HCT116 (cell line): Measurements from ENCODE around the gene CC2D2B. TPM values are rescaled to one million over a fixed set of nuclear protein-coding genes. Genes with fewer than 3 reads are reported as not detected.
A peak's percentile ranks its signal among the peaks of the same experiment; 100 is the strongest.

Experiments used
- ATAC-seq: fragments of 200-7000 bp; cut with Tn5 transposase; 2 replicates; pipeline ENCODE4 v1.9.1; 2020; ENCODE audit warnings: mild to moderate bottlenecking, moderate library complexity
- BruUV-seq: library from RNA; stranded (reverse); fragments of 400-500 nt; replicated peaks from 2 replicates; lab custom pipeline; 2021; lab: Mats Ljungman, UMichigan
- CTCF ChIA-PET: fragments of 300-600 bp; sonication (Branson Sonifier 250); formaldehyde crosslinking; loops from one replicate; lab custom pipeline; 2021; ENCODE audit warnings: antibody characterized with exemption; lab: Charles Lee
- POLR2A ChIA-PET: fragments of 300-600, 350-600 bp; sonication (Branson Sonifier 250); formaldehyde crosslinking; loops from one replicate; lab custom pipeline; 2021; ENCODE audit warnings: antibody characterized with exemption; lab: Charles Lee
- RAD21 ChIA-PET, 2 experiments: fragments of 300-600 bp; sonication (Branson Sonifier 250); formaldehyde crosslinking; loops; one replicate each; lab custom pipeline; 2023; ENCODE audit warnings: low total read pairs in 2 of 2; ENCODE audit not compliant: uncharacterized antibody in 2 of 2, unreplicated experiment in 2 of 2, low non-redundant PET in 1 of 2; lab: Charles Lee
- DNase-seq: peaks from one replicate; pipeline ENCODE4 v3.0.0-alpha.2; 2010; ENCODE audit warnings: low read depth, low spot score
- H2AFZ ChIP-seq: fragments of 200-600 bp; shearing (Covaris generic), sonication (generic); 2 replicates; pipeline ENCODE4 v1.6.1; 2017; ENCODE audit warnings: low read depth, mixed run types, mixed read lengths, antibody characterized with exemption, low read length; ENCODE audit not compliant: poor library complexity, severe bottlenecking
- H3K27ac ChIP-seq: 2 replicates; pipeline ENCODE4 v1.5.1; 2012; ENCODE audit warnings: low read depth, low read length
- H3K27me3 ChIP-seq: fragments of 200-600 bp; sonication (generic); 2 replicates; pipeline ENCODE4 v1.6.1; 2016; ENCODE audit warnings: mixed run types, low read length, mixed read lengths; ENCODE audit not compliant: insufficient read depth
- H3K36me3 ChIP-seq, 2 experiments: fragments of 200-500 bp in 1 of 2; fragments of 200-600 bp in 1 of 2; sonication (Bioruptor generic) in 1 of 2; sonication (generic) in 1 of 2; 2 replicates each; pipeline versions ENCODE4 v1.5.1 to v1.6.1; 2014 to 2016; ENCODE audit warnings: low read length in 2 of 2, inconsistent platforms in 1 of 2, mixed read lengths in 1 of 2, mixed run types in 1 of 2; ENCODE audit not compliant: insufficient read depth in 2 of 2, control insufficient read depth in 1 of 2
- H3K4me1 ChIP-seq, 2 experiments: fragments of 200-600 bp in 1 of 2; sonication (generic) in 1 of 2; 2 replicates each; pipeline versions ENCODE4 v1.5.1 to v1.6.1; 2012 to 2017; ENCODE audit warnings: low read length in 2 of 2, inconsistent platforms in 1 of 2, mild to moderate bottlenecking in 1 of 2, mixed read lengths in 1 of 2, mixed run types in 1 of 2, moderate library complexity in 1 of 2; ENCODE audit not compliant: insufficient read depth in 2 of 2, control insufficient read depth in 1 of 2
- H3K4me2 ChIP-seq: fragments of 200-600 bp; sonication (generic); 2 replicates; pipeline ENCODE4 v1.6.1; 2017; ENCODE audit warnings: mixed run types, low read length, mixed read lengths
- H3K4me3 ChIP-seq, 2 experiments: fragments of 200-600 bp in 1 of 2; sonication (generic) in 1 of 2; replicated peaks in 1 of 2; 2 replicates each; pipeline ENCODE4 v1.5.1; 2011 to 2016; ENCODE audit warnings: low read length in 2 of 2, control low read depth in 1 of 2, low read depth in 1 of 2, mild to moderate bottlenecking in 1 of 2, mixed read lengths in 1 of 2, mixed run types in 1 of 2
- H3K79me2 ChIP-seq: fragments of 200-600 bp; sonication (generic); 2 replicates; pipeline ENCODE4 v1.6.1; 2017; ENCODE audit warnings: mild to moderate bottlenecking, mixed run types, low read length, moderate library complexity, mixed read lengths; ENCODE audit not compliant: insufficient read depth
- H3K9ac ChIP-seq: fragments of 200-600 bp; sonication (generic); 2 replicates; pipeline ENCODE4 v1.6.1; 2016; ENCODE audit warnings: low read length, mixed read lengths
- H3K9me2 ChIP-seq: fragments of 200-600 bp; sonication (generic), shearing (Covaris generic); 2 replicates; pipeline ENCODE4 v1.6.1; 2017; ENCODE audit warnings: mixed run types, mild to moderate bottlenecking, moderate library complexity; ENCODE audit not compliant: insufficient read depth
- H3K9me3 ChIP-seq, 2 experiments: fragments of 200-500 bp in 1 of 2; fragments of 200-600 bp in 1 of 2; sonication (Bioruptor generic) in 1 of 2; sonication (generic) in 1 of 2; 2 replicates each; pipeline ENCODE4 v1.6.1; 2014 to 2017; ENCODE audit warnings: low read length in 2 of 2, mixed read lengths in 2 of 2, inconsistent platforms in 1 of 2, low read depth in 1 of 2, mild to moderate bottlenecking in 1 of 2, mixed run types in 1 of 2, moderate library complexity in 1 of 2; ENCODE audit not compliant: control insufficient read depth in 1 of 2, insufficient read depth in 1 of 2
- H4K20me1 ChIP-seq: fragments of 200-600 bp; sonication (generic), shearing (Covaris generic); 2 replicates; pipeline ENCODE4 v1.6.1; 2017; ENCODE audit warnings: mixed run types, mild to moderate bottlenecking, moderate library complexity; ENCODE audit not compliant: insufficient read depth
- CBX3 ChIP-seq: IDR thresholded peaks from 2 replicates; pipeline ENCODE4 v1.6.1; 2012; ENCODE audit warnings: low read depth
- CEBPB ChIP-seq: IDR thresholded peaks from 2 replicates; pipeline ENCODE4 v1.6.1; 2012; ENCODE audit warnings: low read depth
- EGR1 ChIP-seq: IDR thresholded peaks from 2 replicates; pipeline ENCODE4 v1.6.1; 2012; ENCODE audit warnings: low read depth
- EZH2 ChIP-seq: fragments of 200-600 bp; sonication (generic); IDR thresholded peaks from 2 replicates; pipeline ENCODE4 v1.6.1; 2017; ENCODE audit warnings: antibody characterized with exemption, mixed run types
- EZH2phosphoT487 ChIP-seq: fragments of 200-600 bp; IDR thresholded peaks from 2 replicates; pipeline ENCODE4 v1.6.1; 2018; ENCODE audit warnings: antibody characterized with exemption, borderline replicate concordance
- JUND ChIP-seq: IDR thresholded peaks from 2 replicates; pipeline ENCODE4 v1.6.1; 2012
- POLR2A ChIP-seq: IDR thresholded peaks from 2 replicates; pipeline ENCODE4 v1.7.0; 2011; ENCODE audit warnings: borderline replicate concordance; ENCODE audit not compliant: insufficient read depth, insufficient read length; ENCODE audit errors: extremely low read depth
- POLR2AphosphoS5 ChIP-seq: IDR thresholded peaks from 2 replicates; pipeline ENCODE4 v1.6.1; 2011; ENCODE audit warnings: mild to moderate bottlenecking, low read depth, low read length, moderate library complexity
- RAD21 ChIP-seq: IDR thresholded peaks from 2 replicates; pipeline ENCODE4 v1.6.1; 2012; ENCODE audit warnings: low read depth, mild to moderate bottlenecking
- SIN3A ChIP-seq: IDR thresholded peaks from 2 replicates; pipeline ENCODE4 v1.6.1; 2012; ENCODE audit warnings: low read depth
- SP1 ChIP-seq: IDR thresholded peaks from 2 replicates; pipeline ENCODE4 v1.6.1; 2012; ENCODE audit warnings: low read depth
- SRF ChIP-seq: IDR thresholded peaks from 2 replicates; pipeline ENCODE4 v1.6.1; 2012; ENCODE audit warnings: low read depth
- TCF7L2 ChIP-seq: IDR thresholded peaks from 2 replicates; pipeline ENCODE4 v1.7.0; 2011; ENCODE audit warnings: borderline replicate concordance, inconsistent platforms; ENCODE audit not compliant: insufficient read depth, insufficient read length; ENCODE audit errors: extremely low read depth
- YY1 ChIP-seq: IDR thresholded peaks from 2 replicates; pipeline ENCODE4 v1.6.1; 2011; ENCODE audit warnings: low read length, low read depth, moderate library complexity, mild to moderate bottlenecking; ENCODE audit not compliant: insufficient replicate concordance; ENCODE audit errors: extremely low read depth
- ZFX ChIP-seq: fragments of 450-650 bp; IDR thresholded peaks from 2 replicates; pipeline ENCODE4 v1.6.1; 2017
- ZNF274 ChIP-seq: fragments of 200-500 bp; sonication (Bioruptor generic); IDR thresholded peaks from 2 replicates; pipeline ENCODE4 v1.6.1; 2014; ENCODE audit warnings: mild to moderate bottlenecking, low read depth, low read length, inconsistent platforms
- intact Hi-C: fragments of 100-400 bp; cut with micrococcal nuclease; formaldehyde crosslinking; loops from 2 replicates; pipeline ENCODE4 v1.10.0; 2022
- total RNA-seq: library from RNA; stranded (reverse); gene quantifications from one replicate; pipeline ENCODE4 v1.2.1, GENCODE V29; 2021; ENCODE audit not compliant: unreplicated experiment
- TF ChIP-seq, protein P1 (sequence below): IDR thresholded peaks from 2 replicates; pipeline ENCODE4 v1.6.1; 2011; ENCODE audit warnings: mild to moderate bottlenecking, low read length, moderate library complexity; ENCODE audit not compliant: insufficient replicate concordance; ENCODE audit errors: extremely low read depth
- TF ChIP-seq, protein P2 (sequence below): IDR thresholded peaks from 2 replicates; pipeline ENCODE4 v1.6.1; 2012; ENCODE audit warnings: low read depth
- TF ChIP-seq, protein P3 (sequence below), 3 experiments: fragments of 200-600 bp in 1 of 3; sonication (generic) in 1 of 3; IDR thresholded peaks in 2 of 3; conservative IDR thresholded peaks in 1 of 3; 2 replicates each; pipeline ENCODE4 v1.5.1; 2012 to 2017; ENCODE audit warnings: low read depth in 2 of 3, low read length in 2 of 3, antibody characterized with exemption in 1 of 3, borderline replicate concordance in 1 of 3, control low read depth in 1 of 3, mild to moderate bottlenecking in 1 of 3, mixed read lengths in 1 of 3, mixed run types in 1 of 3, moderate library complexity in 1 of 3; ENCODE audit not compliant: insufficient read depth in 1 of 3
- TF ChIP-seq, protein P4 (sequence below): IDR thresholded peaks from 2 replicates; pipeline ENCODE4 v1.6.1; 2012

CC2D2B gene
- total RNA-seq, 1 experiment from 2014 or later = 0.20 TPM

DNA sequence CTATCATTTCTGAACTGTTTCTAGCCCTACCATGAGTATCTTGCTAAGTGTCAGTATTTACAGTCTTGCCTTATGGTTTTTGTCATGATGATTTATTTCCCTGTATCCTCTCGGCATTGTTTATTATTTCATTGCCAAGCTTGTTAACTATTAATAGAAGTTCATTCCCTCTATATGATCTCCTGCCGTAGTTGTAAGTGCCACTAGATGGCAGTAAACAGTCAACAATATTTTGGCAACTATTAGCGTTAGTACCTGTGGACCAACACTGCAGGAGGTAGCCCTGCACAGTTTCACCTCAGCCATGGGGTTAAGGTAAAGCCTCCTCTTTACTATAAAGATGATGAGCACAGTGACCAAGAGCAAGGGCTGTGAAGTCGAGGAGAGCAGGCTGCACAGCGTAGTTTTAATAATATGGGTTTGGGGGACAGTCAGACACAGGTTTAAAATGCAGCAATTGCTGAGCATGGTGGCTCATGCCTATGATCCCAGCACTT lies 109.5 kb downstream of the CC2D2B start:
- no peaks in the 10 kb centered on the region for H3K9me3 ChIP-seq
- DNase-seq (peak; percentile 51), ATAC-seq (peak; percentile 100)
- intact Hi-C loops = loop anchor here (2.0 kb wide), 2 partner anchors 278 to 324 kb away; no protein-coding TSS in a partner anchor
- no peaks in the 10 kb centered on the region for H3K9me2 ChIP-seq
- RAD21 ChIA-PET = interaction anchor here (0.8 to 0.9 kb wide), 5 partner anchors 212 to 307 kb away, joined by 3 to 5 read pairs (median 4); no protein-coding TSS in a partner anchor
- no peaks in the 10 kb centered on the region for H3K4me1 ChIP-seq
- no peak overlapping the region for H3K27ac ChIP-seq
- H3K9ac ChIP-seq = no peak overlapping the region
- no peaks in the 10 kb centered on the region for H3K27me3 ChIP-seq
- no peaks in the 10 kb centered on the region for H3K79me2 ChIP-seq
- H3K4me2 ChIP-seq = no peak overlapping the region; the same call in 1 of the 2 replicates
- no peak overlapping the region for H2AFZ ChIP-seq
- no peaks in the 10 kb centered on the region for H3K36me3 ChIP-seq
- no TSS peak for BruUV-seq
- POLR2A ChIA-PET = interaction anchor here (1.0 kb wide), 1 partner anchor 112 kb away, joined by 6 read pairs; the partner anchor contains the start of gene ZNF518A
- no peaks in the 10 kb centered on the region for H4K20me1 ChIP-seq
- no peak overlapping the region for H3K4me3 ChIP-seq
- CTCF ChIA-PET = interaction anchor here (0.6 to 3.4 kb wide), 31 partner anchors 9 to 358 kb away, joined by 3 to 35 read pairs (median 4); partner anchors contain the start of genes CCNJ, TCTN3 and ZNF518A
- TF ChIP-seq CEBPB = no peak
- no peak for TF ChIP-seq SP1
- no peak for TF ChIP-seq EGR1
- TF ChIP-seq SRF = 0 out of 2 replicates have a peak, but pooled peaks have one; percentile 18
- TF ChIP-seq, protein P1, sequence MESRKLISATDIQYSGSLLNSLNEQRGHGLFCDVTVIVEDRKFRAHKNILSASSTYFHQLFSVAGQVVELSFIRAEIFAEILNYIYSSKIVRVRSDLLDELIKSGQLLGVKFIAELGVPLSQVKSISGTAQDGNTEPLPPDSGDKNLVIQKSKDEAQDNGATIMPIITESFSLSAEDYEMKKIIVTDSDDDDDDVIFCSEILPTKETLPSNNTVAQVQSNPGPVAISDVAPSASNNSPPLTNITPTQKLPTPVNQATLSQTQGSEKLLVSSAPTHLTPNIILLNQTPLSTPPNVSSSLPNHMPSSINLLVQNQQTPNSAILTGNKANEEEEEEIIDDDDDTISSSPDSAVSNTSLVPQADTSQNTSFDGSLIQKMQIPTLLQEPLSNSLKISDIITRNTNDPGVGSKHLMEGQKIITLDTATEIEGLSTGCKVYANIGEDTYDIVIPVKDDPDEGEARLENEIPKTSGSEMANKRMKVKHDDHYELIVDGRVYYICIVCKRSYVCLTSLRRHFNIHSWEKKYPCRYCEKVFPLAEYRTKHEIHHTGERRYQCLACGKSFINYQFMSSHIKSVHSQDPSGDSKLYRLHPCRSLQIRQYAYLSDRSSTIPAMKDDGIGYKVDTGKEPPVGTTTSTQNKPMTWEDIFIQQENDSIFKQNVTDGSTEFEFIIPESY = no peak
- TF ChIP-seq, protein P2, sequence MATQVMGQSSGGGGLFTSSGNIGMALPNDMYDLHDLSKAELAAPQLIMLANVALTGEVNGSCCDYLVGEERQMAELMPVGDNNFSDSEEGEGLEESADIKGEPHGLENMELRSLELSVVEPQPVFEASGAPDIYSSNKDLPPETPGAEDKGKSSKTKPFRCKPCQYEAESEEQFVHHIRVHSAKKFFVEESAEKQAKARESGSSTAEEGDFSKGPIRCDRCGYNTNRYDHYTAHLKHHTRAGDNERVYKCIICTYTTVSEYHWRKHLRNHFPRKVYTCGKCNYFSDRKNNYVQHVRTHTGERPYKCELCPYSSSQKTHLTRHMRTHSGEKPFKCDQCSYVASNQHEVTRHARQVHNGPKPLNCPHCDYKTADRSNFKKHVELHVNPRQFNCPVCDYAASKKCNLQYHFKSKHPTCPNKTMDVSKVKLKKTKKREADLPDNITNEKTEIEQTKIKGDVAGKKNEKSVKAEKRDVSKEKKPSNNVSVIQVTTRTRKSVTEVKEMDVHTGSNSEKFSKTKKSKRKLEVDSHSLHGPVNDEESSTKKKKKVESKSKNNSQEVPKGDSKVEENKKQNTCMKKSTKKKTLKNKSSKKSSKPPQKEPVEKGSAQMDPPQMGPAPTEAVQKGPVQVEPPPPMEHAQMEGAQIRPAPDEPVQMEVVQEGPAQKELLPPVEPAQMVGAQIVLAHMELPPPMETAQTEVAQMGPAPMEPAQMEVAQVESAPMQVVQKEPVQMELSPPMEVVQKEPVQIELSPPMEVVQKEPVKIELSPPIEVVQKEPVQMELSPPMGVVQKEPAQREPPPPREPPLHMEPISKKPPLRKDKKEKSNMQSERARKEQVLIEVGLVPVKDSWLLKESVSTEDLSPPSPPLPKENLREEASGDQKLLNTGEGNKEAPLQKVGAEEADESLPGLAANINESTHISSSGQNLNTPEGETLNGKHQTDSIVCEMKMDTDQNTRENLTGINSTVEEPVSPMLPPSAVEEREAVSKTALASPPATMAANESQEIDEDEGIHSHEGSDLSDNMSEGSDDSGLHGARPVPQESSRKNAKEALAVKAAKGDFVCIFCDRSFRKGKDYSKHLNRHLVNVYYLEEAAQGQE = no peak
- no peak for TF ChIP-seq EZH2phosphoT487
- TF ChIP-seq, protein P3, sequence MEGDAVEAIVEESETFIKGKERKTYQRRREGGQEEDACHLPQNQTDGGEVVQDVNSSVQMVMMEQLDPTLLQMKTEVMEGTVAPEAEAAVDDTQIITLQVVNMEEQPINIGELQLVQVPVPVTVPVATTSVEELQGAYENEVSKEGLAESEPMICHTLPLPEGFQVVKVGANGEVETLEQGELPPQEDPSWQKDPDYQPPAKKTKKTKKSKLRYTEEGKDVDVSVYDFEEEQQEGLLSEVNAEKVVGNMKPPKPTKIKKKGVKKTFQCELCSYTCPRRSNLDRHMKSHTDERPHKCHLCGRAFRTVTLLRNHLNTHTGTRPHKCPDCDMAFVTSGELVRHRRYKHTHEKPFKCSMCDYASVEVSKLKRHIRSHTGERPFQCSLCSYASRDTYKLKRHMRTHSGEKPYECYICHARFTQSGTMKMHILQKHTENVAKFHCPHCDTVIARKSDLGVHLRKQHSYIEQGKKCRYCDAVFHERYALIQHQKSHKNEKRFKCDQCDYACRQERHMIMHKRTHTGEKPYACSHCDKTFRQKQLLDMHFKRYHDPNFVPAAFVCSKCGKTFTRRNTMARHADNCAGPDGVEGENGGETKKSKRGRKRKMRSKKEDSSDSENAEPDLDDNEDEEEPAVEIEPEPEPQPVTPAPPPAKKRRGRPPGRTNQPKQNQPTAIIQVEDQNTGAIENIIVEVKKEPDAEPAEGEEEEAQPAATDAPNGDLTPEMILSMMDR (IDR thresholded peaks at IDR 0.05 in 2 of 3, conservative IDR thresholded peaks at IDR 0.05 in 1 of 3; ENCODE audit: borderline replicate concordance in 1 of 3, insufficient read depth in 1 of 3, low read depth in 2 of 3, low read length in 2 of 3) = peak; percentile 75 to 94 (median 78)
- no peak for TF ChIP-seq TCF7L2
- TF ChIP-seq ZFX = no peak
- no peak for TF ChIP-seq JUND
- no peak for TF ChIP-seq POLR2AphosphoS5
- no peak for TF ChIP-seq ZNF274
- TF ChIP-seq YY1 = no peak
- TF ChIP-seq RAD21 = peak; percentile 88
- TF ChIP-seq SIN3A = no peak
- 0 out of 2 replicates have a peak, but pooled peaks have one; percentile 28 for TF ChIP-seq CBX3
- TF ChIP-seq EZH2 = no peak
- TF ChIP-seq, protein P4, sequence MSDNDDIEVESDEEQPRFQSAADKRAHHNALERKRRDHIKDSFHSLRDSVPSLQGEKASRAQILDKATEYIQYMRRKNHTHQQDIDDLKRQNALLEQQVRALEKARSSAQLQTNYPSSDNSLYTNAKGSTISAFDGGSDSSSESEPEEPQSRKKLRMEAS = no peak
- no peak for TF ChIP-seq POLR2A
